ENCODE results near the gene CDK2AP2.
A peak's percentile ranks its signal among the peaks of the same experiment; 100 is the strongest.

The CDK2AP2 gene

DNA sequence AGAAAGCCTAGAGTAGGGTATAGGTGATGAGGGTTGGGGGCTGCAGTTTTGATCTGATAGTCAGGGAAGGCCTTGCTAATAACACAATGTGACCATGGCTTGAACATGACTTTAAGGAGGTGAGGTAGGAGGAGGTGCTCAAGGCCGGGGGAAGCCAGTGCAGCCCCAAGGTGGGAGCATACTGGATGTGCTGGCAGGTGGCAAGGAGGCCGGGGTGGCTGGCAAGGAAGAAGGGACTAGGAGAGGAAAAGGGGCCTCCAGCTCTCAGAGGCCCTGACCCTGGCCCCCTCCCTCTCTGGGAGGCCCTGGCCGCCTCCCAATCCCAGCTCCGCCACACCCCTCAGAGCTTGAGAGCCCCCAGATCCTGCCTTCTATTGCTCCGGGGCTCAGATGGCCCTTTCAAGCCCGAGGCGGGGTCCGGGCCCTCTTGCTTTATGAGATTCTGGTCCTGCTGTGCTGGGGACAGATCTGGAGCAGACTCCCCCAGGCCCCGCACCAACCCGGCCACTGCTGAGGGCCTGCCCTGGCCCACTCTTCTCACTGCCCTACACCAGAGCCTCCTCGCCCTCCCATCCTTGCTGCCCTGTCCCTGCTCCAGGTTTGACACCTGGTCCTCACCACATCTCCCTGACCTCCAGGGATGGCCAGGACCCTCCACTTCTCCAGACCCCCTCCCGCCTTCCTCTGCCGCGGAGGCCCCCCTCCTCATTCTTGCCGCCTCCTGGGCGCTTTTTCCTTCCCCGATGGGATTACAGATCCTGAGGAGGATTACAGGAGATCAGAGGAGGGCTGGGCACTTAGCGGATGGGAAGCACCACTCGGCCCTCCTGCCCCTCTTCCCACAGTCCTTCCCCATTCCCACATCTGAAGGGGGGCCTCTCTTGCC, 4.6 kb downstream of the CDK2AP2 start:
- DNase-seq (ENCODE audit: low spot score), result peak; percentile 73

DNA sequence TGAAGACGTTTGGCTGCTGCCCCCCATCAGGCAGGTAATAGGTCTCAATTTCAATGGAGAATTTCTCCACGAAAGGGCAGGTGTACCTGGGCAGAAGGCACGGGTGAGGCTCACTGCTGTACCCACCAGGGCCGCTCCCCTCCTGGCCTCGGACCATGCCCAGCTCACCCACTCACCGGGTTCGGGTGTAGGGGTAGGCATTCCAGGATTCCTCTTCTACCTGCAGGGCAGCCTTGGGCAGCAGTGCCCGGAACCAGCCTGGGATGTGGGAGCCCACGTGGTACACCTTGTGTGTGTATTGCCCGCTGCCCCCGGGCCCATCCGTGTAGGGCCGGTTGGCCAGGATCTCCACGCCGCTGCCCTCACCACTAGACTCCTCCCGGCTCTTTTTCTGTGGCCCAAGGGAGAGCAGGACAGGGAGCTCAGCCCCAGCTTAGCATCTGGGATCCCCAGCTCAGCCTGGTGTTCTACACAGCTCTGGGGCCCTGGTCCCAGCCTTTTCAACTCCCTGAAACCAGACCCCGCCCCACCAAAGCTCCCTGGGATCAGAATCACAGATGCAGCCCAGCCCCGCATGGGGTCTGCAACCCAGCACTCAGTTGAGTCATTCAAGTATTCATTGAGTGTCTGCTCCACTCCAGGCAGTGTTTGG, 5.5 kb downstream of the CDK2AP2 start:
- no peak for DNase-seq (ENCODE audit: low spot score)

DNA sequence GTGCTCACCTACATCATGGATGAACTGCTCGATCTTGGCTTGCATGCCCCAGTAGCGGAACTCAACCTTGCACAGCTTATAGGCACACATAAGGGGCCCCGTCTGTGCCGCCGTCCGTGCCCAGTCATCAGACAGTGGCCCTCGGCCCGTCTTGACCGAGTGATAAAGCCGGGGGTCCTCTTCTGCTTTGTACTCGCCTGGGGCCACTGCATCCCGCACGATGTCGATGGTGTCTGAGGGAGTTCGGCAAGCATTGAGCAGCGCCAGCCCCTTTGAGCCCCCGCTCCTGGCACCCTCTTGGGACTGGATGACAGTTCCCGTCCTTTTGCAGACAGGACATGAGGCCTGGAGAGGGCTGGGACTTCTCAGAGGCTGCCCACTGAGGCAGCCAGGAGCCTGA, 6.1 kb downstream of the CDK2AP2 start:
- no peak for DNase-seq (ENCODE audit: low spot score)

DNA sequence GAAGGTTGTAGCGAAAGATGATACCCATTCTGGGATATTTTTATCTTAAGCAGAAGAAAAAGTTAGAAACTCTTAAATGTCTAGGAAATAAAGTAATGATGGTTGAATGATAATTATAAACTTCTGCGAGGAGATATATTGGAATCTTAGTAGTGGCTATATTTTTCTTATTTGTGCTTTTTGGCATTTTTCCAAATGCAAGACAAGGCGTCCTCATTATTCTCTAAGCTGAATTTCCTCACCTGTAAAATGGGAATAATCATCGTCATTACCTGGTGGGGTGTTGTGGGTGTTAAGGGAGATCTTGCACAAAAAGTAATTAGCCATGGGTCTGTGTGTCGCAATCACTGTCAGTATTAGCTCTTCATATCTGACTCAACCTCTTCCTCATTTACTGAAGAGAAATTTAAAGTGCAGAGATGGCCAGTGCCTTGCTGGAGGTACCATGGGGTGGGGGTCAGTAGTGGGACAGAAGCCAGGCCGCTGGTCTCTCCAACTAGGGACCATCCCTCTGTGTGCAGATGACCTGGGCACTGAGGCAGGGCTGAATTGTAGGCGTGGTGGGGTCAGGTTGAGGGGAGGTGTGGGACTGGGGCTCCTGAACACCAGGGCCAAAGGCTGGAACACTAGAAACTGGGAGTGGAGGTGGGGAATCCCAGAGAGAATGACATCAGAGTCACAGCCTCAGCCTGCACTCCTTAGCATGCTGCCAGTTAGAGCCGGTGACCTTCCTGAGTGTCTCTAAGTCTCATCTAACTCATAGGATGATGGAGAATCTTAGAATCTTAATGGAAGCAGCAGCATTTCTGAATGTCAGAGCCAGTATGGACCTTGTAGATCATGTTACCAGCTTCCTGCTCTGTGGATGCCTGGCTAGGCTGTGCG, 6.9 kb downstream of the CDK2AP2 start:
- DNase-seq (ENCODE audit: low spot score), result no peak

DNA sequence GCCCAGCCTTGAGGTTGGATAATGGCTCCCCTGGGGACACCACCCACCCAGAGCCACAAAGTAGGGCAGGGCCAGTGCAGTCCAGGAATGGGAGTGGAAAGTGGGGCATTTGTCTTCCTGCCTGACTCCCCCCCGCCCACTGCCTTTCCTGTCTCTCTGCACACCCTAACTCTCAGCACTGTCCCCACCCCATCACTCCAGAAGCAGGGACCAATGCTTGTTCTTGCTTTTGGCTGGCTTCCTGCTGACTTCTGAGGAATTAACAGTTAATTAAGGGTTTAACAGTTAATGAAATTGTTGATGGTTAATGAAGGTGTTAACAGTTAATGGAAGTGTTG, 7.5 kb downstream of the CDK2AP2 start:
- peak; percentile 57 for DNase-seq (ENCODE audit: low spot score)

DNA sequence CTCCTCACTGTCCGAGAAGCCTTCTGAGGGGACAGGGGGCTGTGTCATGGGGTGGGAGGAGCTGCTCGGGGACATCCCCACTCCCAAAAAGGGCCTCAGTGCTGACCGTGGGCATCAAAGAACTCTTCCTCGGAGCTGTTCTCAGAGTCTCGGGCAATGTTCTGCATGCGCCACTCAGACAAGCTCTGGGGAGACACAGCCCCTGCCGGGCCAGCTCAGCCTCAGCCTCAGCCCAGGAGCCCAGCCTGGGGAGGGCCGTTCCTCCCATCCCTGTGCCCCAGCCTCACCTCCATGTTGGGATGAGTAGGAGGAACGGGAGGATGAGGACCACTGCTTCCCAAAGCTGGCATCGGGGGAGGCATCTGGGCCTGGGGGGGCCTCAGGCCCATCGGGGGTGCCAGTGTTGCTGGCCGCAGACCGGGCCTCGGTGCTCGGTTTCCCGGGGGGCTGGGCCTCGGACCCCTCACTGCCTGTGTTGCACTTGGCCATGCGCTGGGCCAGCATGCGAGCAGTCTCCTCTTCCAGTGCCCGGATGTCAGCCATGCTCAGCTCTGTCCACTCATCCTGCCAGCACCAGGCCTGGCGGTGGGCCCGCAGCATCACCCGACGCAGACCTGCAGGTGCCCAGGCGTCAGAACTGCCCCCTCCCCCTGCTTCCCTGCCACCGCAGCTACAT, 8.0 kb downstream of the CDK2AP2 start:
- no peak for DNase-seq (ENCODE audit: low spot score)

DNA sequence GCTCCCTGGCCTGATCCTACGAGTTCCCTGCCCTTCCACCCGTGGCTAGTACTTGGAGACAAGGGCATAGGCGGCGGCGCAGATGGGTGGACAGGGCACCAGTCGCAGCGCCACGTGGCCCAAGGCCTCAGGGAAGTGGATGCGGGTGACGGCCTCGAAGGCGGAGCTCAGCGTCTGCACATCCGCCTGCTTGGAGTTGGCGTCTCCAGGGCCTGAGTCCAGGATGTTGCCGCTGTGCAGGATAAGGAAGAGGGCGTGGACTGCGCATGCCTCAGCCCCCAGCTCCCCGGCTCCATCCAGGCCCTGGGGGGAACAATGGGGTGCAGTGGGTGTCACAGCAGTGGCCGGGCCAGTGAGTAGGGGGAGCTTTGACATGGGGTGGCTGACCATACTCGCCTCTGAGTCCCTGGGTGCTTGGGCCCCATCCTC, 9.4 kb downstream of the CDK2AP2 start:
- DNase-seq (ENCODE audit: low spot score), result peak; percentile 27

DNA sequence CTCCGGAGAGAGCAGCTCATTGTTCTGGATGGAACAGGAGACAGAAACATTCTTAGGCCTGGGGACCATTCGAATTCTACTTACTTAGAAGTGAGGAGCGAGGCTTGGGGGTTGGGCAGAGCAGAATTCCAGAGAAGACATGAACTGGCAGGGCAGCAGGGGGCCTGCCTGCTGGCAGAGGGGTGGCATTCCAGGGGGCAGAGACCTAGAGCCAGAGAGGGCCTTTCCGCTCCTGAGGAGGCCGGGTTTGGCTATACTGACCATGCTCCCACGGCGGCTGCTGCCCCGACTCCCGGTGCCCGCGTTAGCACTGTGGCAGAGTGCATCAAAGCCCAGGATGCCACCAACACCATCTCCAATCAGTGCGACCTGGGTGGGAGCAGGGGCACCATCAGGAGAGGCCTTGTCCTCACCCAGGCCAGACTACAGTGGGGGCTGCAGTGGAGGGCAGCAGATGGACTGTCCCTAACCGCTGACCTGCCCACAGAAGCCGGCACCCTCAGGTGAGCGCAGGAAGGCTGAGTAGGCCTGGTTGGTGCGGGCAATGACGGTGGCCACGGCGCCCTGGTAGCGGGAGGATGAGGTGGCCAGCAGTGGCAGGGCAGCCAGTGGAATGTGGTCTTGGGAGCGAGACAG, 10.2 kb downstream of the CDK2AP2 start:
- DNase-seq (ENCODE audit: low spot score), result peak; percentile 22

DNA sequence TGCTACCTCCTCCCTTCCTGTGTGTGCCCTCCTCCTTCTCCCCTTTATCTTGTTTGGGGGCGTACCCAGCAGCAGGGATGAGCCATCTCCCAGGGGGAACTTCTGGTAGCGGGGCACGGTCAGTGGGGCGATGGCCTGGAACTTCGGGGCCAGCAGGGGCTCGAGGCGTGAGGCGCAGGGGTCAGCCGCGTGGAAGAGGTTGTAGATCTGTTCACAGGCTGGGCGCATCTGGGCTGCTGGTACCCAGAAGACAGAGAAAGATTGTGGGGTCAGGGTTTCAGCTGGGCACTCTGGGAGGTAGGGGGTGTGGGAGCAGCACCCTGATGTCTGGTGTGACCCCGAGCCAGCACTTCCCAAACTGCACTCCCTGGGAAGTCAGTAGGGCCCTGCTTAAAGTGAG, 11.8 kb downstream of the CDK2AP2 start:
- peak; percentile 20 for DNase-seq (ENCODE audit: low spot score)

DNA sequence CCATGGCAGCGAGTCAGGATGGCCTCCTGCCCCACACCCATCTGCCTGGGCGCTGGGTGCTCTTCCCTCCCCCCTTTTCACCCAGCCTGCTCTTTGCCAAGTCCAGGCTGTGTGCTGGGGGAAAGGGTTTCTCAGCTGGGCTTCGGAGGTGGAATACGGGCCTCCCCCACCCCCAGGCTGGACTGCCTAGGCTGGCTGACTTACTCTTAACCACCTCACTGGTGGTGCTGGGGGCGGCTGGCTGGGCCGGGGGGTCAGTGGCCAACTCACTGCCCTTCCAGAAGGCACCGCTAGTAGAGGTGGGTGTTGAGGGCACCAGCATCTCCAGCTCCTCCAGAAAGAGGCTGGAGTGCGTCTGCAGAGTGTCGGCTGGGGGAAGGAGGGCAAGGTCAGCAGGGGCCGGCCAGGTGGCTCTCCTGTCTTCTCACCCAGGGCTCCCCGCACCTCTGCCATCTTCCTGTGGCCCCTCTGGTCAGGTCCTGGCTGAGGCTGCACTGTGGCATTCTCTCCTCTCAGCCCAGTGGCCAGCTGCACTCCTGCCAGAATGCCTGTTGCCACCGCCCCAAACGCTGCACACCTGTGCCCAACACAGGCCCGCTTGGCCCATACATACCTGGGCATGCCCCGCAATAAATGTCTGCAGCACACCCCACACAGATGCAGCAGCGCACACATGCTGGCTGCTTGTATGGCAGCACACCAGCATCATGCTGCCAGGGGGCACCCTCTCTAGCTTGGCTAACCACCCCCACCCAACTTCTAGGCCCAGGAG, 12.5 kb downstream of the CDK2AP2 start:
- peak; percentile 28 for DNase-seq (ENCODE audit: low spot score)

DNA sequence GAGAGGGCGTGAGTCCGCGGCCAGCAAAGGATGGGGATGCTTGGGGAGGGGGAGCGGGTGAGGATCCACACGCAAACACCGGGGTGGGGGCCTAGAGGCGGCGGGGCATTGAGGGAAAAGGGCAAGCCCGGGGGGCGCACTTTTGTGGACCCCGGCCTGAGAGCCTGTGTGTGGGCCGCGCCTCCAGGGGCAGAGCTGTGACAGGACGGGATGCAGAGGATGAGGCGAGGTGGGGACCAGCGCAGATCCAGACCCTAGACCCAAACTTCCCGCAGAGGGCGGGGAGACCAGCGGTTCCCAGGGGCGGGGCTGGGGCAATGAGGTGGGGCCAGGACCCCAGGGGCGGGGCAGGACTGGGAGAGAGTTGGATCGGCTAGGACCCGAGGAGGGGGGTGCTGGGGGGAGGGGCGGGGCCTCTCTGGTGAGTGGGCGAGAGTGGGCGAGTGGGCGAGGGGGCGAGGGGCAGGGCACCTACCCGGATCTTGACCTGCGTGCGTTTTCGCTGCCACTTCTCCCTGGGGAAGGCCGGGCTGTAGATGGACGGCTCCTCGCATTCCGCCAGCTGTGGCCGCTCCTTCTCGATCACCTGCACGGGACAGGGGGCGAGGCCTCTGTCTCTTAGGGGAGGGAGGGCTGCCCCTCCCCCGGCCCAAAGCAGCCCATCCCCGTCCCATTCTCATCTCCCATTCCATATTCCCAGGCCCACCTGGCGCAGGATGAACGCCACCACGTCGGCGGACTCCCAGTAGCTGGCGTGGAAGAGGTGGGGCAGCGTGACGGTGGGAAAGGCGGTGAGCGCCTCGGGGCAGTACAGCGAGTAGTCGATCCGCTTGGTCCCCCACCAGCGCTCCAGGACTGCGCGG, 13.4 kb downstream of the CDK2AP2 start:
- peak; percentile 36 for DNase-seq (ENCODE audit: low spot score)

DNA sequence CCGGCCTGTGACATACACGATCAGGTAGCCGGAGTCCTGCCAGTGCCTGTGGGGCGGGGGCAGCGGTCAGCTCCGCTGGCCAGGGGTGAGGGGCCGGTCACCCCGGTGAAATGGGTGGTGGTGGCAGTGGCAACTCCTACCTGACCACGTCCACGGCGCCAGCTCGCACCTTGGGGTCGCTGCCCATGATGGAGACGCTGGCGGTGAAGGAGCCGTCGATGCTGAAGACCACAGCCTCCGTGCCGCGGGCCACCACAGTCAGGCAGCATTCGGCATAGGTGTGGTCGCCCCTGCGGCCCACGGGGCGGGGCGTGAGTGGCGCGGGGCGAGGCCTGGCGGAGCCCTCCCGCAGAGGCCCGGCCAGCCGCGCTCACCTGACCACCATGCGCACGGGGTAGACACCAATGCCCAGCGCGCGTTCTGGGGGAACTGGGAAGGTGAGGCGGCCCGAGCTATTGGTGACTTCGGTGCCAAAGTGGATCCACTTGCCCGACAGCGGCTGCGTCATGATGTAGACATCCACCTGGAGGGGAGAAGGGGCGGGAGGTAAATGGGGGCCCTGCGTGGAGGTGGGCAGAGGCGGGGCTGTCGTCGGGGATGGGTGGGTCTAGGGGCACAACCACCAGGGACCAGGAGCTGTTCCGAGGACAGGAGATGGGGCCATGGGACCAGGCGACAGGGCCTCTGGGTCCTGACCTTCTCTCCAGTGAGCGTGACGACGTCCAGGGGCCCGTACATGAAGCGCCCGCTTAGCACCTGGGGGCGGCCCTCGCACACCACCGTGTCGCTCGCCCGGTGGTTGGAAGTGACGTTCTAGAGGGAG, 14.2 kb downstream of the CDK2AP2 start:
- no peak for DNase-seq (ENCODE audit: low spot score)

DNA sequence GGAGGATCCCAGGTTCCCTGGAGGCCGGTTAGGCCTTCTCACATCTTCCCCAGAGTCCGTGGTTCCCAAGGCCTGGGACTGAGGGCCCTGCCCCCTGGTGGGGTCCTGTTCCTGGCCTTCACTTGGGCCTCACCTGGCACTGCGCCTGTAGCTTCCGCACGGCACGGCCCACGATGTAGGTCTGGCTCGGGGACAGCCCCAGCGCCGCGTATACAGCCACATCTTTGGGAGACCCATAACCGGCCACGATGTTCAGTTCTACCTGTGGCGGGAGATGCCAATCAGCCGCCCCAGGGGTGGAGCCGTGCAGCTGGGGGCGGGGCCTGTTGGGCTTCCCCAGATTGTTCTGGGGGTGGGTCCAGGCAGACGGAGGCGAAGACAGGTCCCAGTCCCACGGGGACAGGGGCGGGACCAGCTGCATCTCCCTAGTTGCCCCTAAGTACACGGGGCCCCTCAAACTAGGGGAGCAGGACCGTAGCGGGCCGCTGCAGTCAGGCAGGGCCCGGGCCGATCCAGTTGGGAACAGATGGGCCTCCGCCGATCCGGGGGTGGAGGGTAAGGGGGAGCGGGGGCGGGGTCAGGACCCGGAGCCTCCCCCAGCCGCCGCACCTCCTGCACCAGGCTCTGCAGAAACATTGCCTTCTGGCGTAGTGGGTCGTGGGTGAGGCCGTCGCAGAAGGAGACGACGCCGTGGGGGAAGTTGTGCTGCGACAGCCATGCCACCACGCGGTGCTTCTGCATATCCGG, 15.0 kb downstream of the CDK2AP2 start:
- peak; percentile 40 for DNase-seq (ENCODE audit: low spot score)

DNA sequence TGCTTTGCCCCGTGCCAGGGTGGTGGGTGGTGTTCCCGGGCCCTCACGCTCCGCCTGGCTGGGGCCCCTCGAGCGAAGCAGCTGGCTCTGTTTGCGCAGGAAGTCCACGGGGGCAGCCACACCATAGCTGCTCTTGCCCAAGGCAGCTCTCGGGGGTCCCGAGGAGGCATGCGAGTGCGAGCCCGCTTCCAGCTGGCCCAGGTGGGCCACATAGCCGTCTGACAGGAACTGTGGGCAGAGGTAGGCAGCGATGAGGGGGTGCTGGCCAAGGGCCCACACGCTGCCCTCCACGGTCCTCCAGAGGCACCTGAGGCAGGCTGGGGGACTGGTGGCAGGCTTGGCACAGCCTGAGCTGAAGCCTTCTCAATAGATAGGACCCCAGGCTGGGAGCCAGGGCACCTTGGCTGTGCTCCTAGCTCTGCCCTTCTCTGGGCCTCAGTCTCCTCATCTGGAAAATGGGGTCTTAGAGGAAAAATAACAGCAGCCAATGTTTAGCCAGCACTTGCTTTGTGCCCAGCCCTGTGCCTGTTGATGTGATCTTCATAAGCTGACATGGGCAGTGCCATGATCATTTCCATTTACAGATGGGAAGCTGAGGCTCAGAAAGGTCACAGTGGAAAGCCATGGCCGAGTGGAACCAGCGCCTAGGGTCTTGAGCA, 15.8 kb downstream of the CDK2AP2 start:
- peak; percentile 18 for DNase-seq (ENCODE audit: low spot score)

DNA sequence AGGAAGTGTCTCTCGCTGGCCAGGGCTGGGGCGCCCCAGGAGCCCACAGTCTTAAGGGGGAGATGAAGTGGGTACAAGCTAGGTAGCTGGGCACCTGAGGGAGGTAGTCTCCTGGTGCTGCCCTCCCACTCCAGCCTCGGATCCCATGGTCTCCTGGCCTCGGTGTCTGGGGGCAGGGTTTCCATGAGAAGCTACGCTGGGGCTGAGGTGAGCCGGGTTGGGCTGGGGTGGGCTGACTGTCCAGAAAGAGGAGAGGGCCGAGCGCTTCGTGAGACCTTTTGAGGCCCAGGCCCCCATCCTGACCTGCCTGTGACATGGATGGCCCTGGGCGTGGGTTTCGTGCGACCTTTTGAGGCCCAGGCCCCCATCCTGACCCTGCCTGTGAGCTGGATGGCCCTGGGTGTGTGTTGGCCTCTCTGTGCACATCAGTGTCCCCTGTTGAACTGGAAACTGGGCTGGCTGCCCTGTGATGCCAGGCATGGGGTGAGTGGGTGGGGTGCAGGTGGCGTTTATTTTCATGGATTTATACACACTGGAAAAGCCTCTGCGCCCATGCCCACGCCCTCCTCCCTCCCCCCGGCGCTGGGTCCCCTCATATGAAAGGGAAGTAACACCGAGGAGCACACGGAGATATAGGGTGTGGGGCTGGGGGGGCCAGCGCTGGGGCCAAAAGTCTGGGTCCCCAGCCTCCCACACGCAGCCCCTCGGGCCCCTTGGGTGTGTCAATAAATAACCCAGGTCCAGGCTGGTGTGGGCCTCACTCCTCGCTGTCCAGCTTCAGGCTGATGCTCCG, 16.5 kb downstream of the CDK2AP2 start:
- no peak for DNase-seq (ENCODE audit: low spot score)

DNA sequence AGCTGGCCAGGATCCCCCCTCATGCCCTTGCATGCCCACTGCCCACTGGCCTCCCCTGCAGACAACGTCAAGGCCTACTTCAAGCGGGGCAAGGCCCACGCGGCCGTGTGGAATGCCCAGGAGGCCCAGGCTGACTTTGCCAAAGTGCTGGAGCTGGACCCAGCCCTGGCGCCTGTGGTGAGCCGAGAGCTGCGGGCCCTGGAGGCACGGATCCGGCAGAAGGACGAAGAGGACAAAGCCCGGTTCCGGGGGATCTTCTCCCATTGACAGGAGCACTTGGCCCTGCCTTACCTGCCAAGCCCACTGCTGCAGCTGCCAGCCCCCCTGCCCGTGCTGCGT, 17.3 kb downstream of the CDK2AP2 start:
- DNase-seq (ENCODE audit: low spot score), result no peak

Measured in D341Med (cell line).